Kasumi-1 (cell line): ENCODE measurements around the gene GPR137C.
A peak's percentile ranks its signal among the peaks of the same experiment; 100 is the strongest.

Source experiments
- DNase-seq, 2 experiments: peaks; one replicate each; lab custom pipeline; 2025; lab: John Stamatoyannopoulos, UW

The GPR137C gene

GRCh38 chr14:52678591-52678990 lies 126.0 kb downstream of the GPR137C start:
- peak in 1 of 2 experiments; percentile 50 for DNase-seq

DNA sequence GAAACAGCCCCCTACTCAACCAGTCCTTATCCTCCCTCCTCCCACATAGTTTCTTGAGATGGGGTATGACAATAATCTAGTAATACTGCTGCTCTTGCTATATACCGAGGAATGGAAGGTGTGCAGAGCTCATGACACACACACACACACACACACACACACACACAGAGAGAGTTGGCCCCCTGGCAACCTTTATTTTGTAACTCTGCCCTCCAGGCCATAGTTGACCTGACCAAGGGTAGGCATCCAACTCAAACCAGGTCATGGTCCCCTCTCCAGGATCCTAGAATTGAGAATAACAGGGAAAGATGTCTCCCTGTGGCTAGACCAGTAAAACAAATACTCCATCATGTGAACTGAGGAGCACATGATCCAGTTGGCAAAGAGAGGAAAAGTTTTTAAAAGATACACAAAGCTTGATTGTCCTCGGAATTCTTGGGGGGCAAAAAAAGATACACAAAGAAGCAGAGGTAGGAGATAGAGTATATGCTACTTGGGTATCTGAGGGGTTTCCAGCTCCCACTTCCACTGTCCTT lies 131.4 kb downstream of the GPR137C start:
- no peak for DNase-seq

DNA sequence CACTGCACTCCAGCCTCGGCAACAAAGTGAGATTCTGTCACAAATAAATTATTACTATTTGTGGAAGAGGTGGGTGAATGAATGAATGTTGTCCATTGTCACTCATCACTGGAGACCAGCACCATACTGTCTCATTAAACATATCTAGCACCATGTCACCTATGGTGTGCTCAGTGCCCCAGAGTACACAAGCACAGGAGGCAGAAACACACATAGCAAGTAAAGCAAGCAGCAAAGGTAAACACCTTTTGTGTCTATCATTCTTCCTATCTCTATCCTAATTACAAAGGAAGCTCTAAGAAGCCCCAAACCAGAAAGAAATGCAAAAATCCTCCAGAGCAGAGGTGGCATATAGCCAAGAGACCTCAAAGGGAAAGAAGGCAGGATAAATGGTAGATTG lies 133.5 kb downstream of the GPR137C start:
- DNase-seq = no peak
